GM23338 (cell line): ENCODE results near the gene MDN1. TPM values are rescaled to one million over a fixed set of nuclear protein-coding genes. Genes with fewer than 3 reads are reported as not detected.

Experiments used
- ATAC-seq: fragments of 200-7000 bp; cut with Tn5 transposase; 3 replicates; pipeline ENCODE4 v1.9.1; 2020
- DNase-seq: peaks from one replicate; pipeline ENCODE4 v3.0.0-alpha.2; 2015; ENCODE audit warnings: low spot score
- H2AFZ ChIP-seq: fragments of 200-600 bp; sonication (generic); 2 replicates; pipeline ENCODE4 v1.8.0; 2016; ENCODE audit warnings: antibody characterized with exemption, mild to moderate bottlenecking, moderate library complexity
- H3F3A ChIP-seq: fragments of 200-600 bp; sonication (generic); replicated peaks from 2 replicates; pipeline ENCODE4 v1.8.0; 2017; ENCODE audit warnings: antibody characterized with exemption, mixed run types, low read depth
- H3K27ac ChIP-seq: fragments of 200-600 bp; sonication (generic); 2 replicates; pipeline ENCODE4 v1.6.1; 2016; ENCODE audit warnings: low read depth
- H3K27me3 ChIP-seq: fragments of 200-600 bp; sonication (generic); 2 replicates; pipeline ENCODE4 v1.8.0; 2016; ENCODE audit warnings: mild to moderate bottlenecking, mixed run types, moderate library complexity; ENCODE audit not compliant: insufficient read depth
- H3K36me3 ChIP-seq: fragments of 200-600 bp; sonication (generic); 2 replicates; pipeline ENCODE4 v1.8.0; 2016; ENCODE audit warnings: mild to moderate bottlenecking; ENCODE audit not compliant: insufficient read depth
- H3K4me1 ChIP-seq: fragments of 200-600 bp; sonication (generic); 2 replicates; pipeline ENCODE4 v1.8.0; 2016; ENCODE audit warnings: mild to moderate bottlenecking, moderate library complexity; ENCODE audit not compliant: insufficient read depth
- H3K4me2 ChIP-seq: fragments of 200-600 bp; sonication (generic); 2 replicates; pipeline ENCODE4 v1.7.1; 2017; ENCODE audit warnings: mixed run types
- H3K4me3 ChIP-seq: fragments of 200-600 bp; sonication (generic); 2 replicates; pipeline ENCODE4 v1.6.1; 2016; ENCODE audit warnings: mixed run types
- H3K79me2 ChIP-seq: fragments of 200-600 bp; sonication (generic); replicated peaks from 2 replicates; pipeline ENCODE4 v1.8.0; 2017; ENCODE audit warnings: mild to moderate bottlenecking; ENCODE audit not compliant: insufficient read depth
- H3K9me2 ChIP-seq: fragments of 200-600 bp; sonication (generic); 2 replicates; pipeline ENCODE4 v1.8.0; 2017; ENCODE audit not compliant: insufficient read depth
- H4K20me1 ChIP-seq: fragments of 200-600 bp; sonication (generic); replicated peaks from 2 replicates; pipeline ENCODE4 v1.8.0; 2017; ENCODE audit warnings: mild to moderate bottlenecking; ENCODE audit not compliant: insufficient read depth
- H3K27ac Mint-ChIP-seq: 2 replicates; pipeline ENCODE4 v1.8.0; 2020; ENCODE audit warnings: inconsistent platforms, mild to moderate bottlenecking, moderate library complexity, mixed read lengths
- H3K27me3 Mint-ChIP-seq: 3 replicates; pipeline ENCODE4 v1.8.0; 2022; ENCODE audit warnings: low read depth, mild to moderate bottlenecking, moderate library complexity, mixed read lengths, inconsistent platforms; ENCODE audit not compliant: insufficient read depth, poor library complexity
- H3K36me3 Mint-ChIP-seq: 3 replicates; pipeline ENCODE4 v1.8.0; 2021; ENCODE audit warnings: low read depth, mild to moderate bottlenecking, inconsistent platforms, moderate library complexity, mixed read lengths
- H3K4me1 Mint-ChIP-seq: 3 replicates; pipeline ENCODE4 v1.8.0; 2020; ENCODE audit warnings: mild to moderate bottlenecking, inconsistent platforms, mixed read lengths
- H3K4me3 Mint-ChIP-seq: 3 replicates; pipeline ENCODE4 v1.8.0; 2021; ENCODE audit warnings: moderate library complexity, mild to moderate bottlenecking, inconsistent platforms, mixed read lengths
- H3K9me3 Mint-ChIP-seq: 3 replicates; pipeline ENCODE4 v1.8.0; 2020; ENCODE audit warnings: moderate library complexity, mild to moderate bottlenecking, inconsistent platforms, mixed read lengths
- CREB1 ChIP-seq: fragments of 250-450 bp; sonication (Bioruptor Pico); IDR thresholded peaks from 2 replicates; pipeline ENCODE4 v1.5.0; 2020; ENCODE audit warnings: low read depth, mild to moderate bottlenecking, moderate library complexity
- ETS1 ChIP-seq: IDR thresholded peaks from 2 replicates; pipeline ENCODE4 v1.6.1; 2016; ENCODE audit warnings: antibody characterized with exemption
- EZH2phosphoT487 ChIP-seq: fragments of 200-600 bp; sonication (generic); IDR thresholded peaks from one replicate; pipeline ENCODE4 v1.8.1; 2018; ENCODE audit warnings: antibody characterized with exemption; ENCODE audit not compliant: unreplicated experiment
- JUNB ChIP-seq: IDR thresholded peaks from one replicate; pipeline ENCODE4 v1.6.1; 2016; ENCODE audit warnings: antibody characterized with exemption; ENCODE audit not compliant: unreplicated experiment
- NANOG ChIP-seq: IDR thresholded peaks from 2 replicates; pipeline ENCODE4 v1.6.1; 2016; ENCODE audit warnings: antibody characterized with exemption, borderline replicate concordance
- POLR2AphosphoS5 ChIP-seq: IDR thresholded peaks from 2 replicates; pipeline ENCODE4 v1.6.1; 2016; ENCODE audit warnings: antibody characterized with exemption, low read depth
- REST ChIP-seq: IDR thresholded peaks from one replicate; pipeline ENCODE4 v1.6.1; 2018; ENCODE audit warnings: antibody characterized with exemption; ENCODE audit not compliant: unreplicated experiment
- STAT1 ChIP-seq: IDR thresholded peaks from one replicate; pipeline ENCODE4 v1.6.1; 2016; ENCODE audit warnings: antibody characterized with exemption; ENCODE audit not compliant: unreplicated experiment
- ZNF114 ChIP-seq: fragments of 250-450 bp; sonication (Bioruptor Pico); IDR thresholded peaks from 2 replicates; pipeline ENCODE4 v1.5.0; 2020; ENCODE audit warnings: mild to moderate bottlenecking, moderate library complexity
- ZNF331 ChIP-seq: fragments of 250-450 bp; sonication (Bioruptor Pico); IDR thresholded peaks from 2 replicates; pipeline ENCODE4 v1.5.0; 2020; ENCODE audit warnings: low read depth, mild to moderate bottlenecking, moderate library complexity
- polyA plus RNA-seq: library from polyadenylated mRNA; unstranded; fragments of >200 nt; fragmentation: Nextera tagmentation; extraction: Ambion mirVana; gene quantifications from 2 replicates; pipeline ENCODE4 v1.2.1, GENCODE V29; 2016
- total RNA-seq: library from RNA; depleted of rRNA; stranded (reverse); fragments of >200 nt; shearing (Covaris generic); gene quantifications from 2 replicates; pipeline ENCODE4 v1.2.3, GENCODE V29; 2014
- TF ChIP-seq, protein P1 (sequence below), 2 experiments: fragments of 200-600 bp in 1 of 2; sonication (generic) in 1 of 2; conservative IDR thresholded peaks; 2 replicates each; pipeline versions ENCODE4 v1.5.1 to v1.6.1; 2016 to 2017; ENCODE audit warnings: antibody characterized with exemption in 2 of 2, low read depth in 2 of 2, mild to moderate bottlenecking in 2 of 2, moderate library complexity in 1 of 2
- TF ChIP-seq, protein P2 (sequence below): fragments of 250-450 bp; sonication (Bioruptor Pico); IDR thresholded peaks from 2 replicates; pipeline ENCODE4 v1.5.0; 2020; ENCODE audit warnings: mild to moderate bottlenecking, moderate library complexity

MDN1 gene
- total and polyA plus RNA-seq, 2 experiments from 2014 or later, result 165 to 217 TPM

DNA sequence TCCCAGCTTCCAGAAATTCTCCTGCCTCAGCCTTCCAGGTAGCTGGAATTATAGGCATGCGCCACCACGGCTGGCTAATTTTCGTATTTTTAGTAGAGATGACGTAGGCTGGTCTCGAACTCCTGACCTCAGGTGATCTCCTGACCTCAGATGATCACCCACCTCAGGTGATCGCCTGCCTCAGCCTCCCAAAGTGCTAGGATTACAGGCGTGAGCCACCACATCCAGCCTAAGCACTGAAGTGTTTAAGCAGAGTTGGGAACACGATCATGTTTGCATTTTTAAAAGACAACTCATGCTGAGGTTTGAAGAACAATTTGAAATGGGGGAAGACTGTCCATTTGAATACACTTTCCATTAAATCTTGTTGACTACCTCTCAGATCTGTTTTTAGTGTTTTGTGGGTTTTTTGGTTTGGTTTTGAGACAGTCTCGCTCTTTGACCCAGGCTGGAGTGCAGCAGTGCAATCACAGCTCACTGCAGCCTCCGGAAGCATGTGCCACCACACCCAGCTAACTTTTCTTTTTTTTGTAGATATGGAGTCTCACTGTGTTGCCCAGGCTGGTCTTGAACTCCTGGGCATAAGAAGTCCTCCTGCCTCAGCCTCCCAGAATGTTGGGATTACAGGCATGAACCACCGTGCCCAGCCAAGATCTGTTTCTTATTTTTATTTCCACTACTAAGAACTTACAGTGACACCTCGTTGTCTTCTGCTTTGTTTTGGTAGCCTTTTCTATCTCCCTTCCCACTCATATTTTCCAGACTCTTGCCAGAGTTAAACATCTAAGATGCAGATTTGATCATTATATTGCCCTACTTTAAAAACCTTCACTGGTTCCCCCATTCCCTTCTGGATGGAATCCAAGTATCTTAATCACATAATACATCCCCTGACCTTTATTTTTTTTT, 15.5 kb upstream of the MDN1 start:
- H3K79me2 ChIP-seq, result peaks cover 99% of the 10 kb centered on the region

More for the DNA sequence above, 15.5 kb upstream of the MDN1 start:
- Mint-ChIP-seq H3K9me3 (no peaks in the 10 kb centered on the region), H3K27me3 (no peaks in the 10 kb centered on the region), H3K4me1 (no peaks in the 10 kb centered on the region; the same call in 2 of the 3 replicates), H3K36me3 (peaks cover 73% of the 10 kb centered on the region), H3K27ac (no peak overlapping the region), H3K4me3 (no peak overlapping the region)
- Histone ChIP-seq H3K27ac (peak overlapping the region; percentile 39; the same call in 1 of the 2 replicates), H2AFZ (no peak overlapping the region), H3K4me3 (no peak overlapping the region), H4K20me1 (peaks cover 31% of the 10 kb centered on the region), H3K9me2 (no peaks in the 10 kb centered on the region), H3K4me1 (peaks cover 11% of the 10 kb centered on the region; the same call in 1 of the 2 replicates), H3K27me3 (no peaks in the 10 kb centered on the region), H3K36me3 (peaks cover 23% of the 10 kb centered on the region; the same call in 1 of the 2 replicates), H3K4me2 (no peak overlapping the region), H3F3A (no peaks in the 10 kb centered on the region; the same call in 1 of the 2 replicates)
- DNase-seq (no peak), ATAC-seq (no peak)
- TF ChIP-seq ZNF114 (no peak), JUNB (no peak), REST (no peak), EZH2phosphoT487 (no peak), STAT1 (no peak), ETS1 (no peak), CREB1 (no peak), POLR2AphosphoS5 (no peak), NANOG (no peak), ZNF331 (CRISPR knock-in tag) (no peak)
- TF ChIP-seq, protein P1, sequence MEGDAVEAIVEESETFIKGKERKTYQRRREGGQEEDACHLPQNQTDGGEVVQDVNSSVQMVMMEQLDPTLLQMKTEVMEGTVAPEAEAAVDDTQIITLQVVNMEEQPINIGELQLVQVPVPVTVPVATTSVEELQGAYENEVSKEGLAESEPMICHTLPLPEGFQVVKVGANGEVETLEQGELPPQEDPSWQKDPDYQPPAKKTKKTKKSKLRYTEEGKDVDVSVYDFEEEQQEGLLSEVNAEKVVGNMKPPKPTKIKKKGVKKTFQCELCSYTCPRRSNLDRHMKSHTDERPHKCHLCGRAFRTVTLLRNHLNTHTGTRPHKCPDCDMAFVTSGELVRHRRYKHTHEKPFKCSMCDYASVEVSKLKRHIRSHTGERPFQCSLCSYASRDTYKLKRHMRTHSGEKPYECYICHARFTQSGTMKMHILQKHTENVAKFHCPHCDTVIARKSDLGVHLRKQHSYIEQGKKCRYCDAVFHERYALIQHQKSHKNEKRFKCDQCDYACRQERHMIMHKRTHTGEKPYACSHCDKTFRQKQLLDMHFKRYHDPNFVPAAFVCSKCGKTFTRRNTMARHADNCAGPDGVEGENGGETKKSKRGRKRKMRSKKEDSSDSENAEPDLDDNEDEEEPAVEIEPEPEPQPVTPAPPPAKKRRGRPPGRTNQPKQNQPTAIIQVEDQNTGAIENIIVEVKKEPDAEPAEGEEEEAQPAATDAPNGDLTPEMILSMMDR (conservative IDR thresholded peaks at IDR 0.05; ENCODE audit: low read depth in 2 of 2), result no peak
- TF ChIP-seq, protein P2, sequence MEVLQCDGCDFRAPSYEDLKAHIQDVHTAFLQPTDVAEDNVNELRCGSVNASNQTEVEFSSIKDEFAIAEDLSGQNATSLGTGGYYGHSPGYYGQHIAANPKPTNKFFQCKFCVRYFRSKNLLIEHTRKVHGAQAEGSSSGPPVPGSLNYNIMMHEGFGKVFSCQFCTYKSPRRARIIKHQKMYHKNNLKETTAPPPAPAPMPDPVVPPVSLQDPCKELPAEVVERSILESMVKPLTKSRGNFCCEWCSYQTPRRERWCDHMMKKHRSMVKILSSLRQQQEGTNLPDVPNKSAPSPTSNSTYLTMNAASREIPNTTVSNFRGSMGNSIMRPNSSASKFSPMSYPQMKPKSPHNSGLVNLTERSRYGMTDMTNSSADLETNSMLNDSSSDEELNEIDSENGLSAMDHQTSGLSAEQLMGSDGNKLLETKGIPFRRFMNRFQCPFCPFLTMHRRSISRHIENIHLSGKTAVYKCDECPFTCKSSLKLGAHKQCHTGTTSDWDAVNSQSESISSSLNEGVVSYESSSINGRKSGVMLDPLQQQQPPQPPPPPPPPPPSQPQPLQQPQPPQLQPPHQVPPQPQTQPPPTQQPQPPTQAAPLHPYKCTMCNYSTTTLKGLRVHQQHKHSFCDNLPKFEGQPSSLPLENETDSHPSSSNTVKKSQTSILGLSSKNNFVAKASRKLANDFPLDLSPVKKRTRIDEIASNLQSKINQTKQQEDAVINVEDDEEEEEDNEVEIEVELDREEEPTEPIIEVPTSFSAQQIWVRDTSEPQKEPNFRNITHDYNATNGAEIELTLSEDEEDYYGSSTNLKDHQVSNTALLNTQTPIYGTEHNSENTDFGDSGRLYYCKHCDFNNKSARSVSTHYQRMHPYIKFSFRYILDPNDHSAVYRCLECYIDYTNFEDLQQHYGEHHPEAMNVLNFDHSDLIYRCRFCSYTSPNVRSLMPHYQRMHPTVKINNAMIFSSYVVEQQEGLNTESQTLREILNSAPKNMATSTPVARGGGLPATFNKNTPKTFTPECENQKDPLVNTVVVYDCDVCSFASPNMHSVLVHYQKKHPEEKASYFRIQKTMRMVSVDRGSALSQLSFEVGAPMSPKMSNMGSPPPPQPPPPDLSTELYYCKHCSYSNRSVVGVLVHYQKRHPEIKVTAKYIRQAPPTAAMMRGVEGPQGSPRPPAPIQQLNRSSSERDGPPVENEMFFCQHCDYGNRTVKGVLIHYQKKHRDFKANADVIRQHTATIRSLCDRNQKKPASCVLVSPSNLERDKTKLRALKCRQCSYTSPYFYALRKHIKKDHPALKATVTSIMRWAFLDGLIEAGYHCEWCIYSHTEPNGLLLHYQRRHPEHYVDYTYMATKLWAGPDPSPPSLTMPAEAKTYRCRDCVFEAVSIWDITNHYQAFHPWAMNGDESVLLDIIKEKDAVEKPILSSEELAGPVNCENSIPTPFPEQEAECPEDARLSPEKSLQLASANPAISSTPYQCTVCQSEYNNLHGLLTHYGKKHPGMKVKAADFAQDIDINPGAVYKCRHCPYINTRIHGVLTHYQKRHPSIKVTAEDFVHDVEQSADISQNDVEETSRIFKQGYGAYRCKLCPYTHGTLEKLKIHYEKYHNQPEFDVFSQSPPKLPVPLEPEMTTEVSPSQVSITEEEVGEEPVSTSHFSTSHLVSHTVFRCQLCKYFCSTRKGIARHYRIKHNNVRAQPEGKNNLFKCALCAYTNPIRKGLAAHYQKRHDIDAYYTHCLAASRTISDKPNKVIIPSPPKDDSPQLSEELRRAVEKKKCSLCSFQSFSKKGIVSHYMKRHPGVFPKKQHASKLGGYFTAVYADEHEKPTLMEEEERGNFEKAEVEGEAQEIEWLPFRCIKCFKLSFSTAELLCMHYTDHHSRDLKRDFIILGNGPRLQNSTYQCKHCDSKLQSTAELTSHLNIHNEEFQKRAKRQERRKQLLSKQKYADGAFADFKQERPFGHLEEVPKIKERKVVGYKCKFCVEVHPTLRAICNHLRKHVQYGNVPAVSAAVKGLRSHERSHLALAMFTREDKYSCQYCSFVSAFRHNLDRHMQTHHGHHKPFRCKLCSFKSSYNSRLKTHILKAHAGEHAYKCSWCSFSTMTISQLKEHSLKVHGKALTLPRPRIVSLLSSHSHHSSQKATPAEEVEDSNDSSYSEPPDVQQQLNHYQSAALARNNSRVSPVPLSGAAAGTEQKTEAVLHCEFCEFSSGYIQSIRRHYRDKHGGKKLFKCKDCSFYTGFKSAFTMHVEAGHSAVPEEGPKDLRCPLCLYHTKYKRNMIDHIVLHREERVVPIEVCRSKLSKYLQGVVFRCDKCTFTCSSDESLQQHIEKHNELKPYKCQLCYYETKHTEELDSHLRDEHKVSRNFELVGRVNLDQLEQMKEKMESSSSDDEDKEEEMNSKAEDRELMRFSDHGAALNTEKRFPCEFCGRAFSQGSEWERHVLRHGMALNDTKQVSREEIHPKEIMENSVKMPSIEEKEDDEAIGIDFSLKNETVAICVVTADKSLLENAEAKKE (CRISPR knock-in tag), result no peak
